IPS-15b (cell line): Measurements from ENCODE around the gene SIPA1L3.

Experiments used
- H3K27me3 ChIP-seq: one replicate; pipeline ENCODE4 v1.6.1; 2013; ENCODE audit warnings: low read length; ENCODE audit not compliant: control insufficient read depth, insufficient read depth
- H3K36me3 ChIP-seq: one replicate; pipeline ENCODE4 v1.6.1; 2013; ENCODE audit warnings: low read length; ENCODE audit not compliant: control insufficient read depth, insufficient read depth
- H3K4me1 ChIP-seq: one replicate; pipeline ENCODE4 v1.6.1; 2013; ENCODE audit warnings: mild to moderate bottlenecking, low read length; ENCODE audit not compliant: control insufficient read depth, insufficient read depth
- H3K4me3 ChIP-seq: one replicate; pipeline ENCODE4 v1.5.1; 2013; ENCODE audit warnings: low read depth, low read length
- H3K9ac ChIP-seq: one replicate; pipeline ENCODE4 v1.6.1; 2013; ENCODE audit warnings: low read depth, mild to moderate bottlenecking, low read length
- H3K9me3 ChIP-seq: one replicate; pipeline ENCODE4 v1.6.1; 2013; ENCODE audit warnings: mild to moderate bottlenecking, low read length; ENCODE audit not compliant: control insufficient read depth, insufficient read depth

The SIPA1L3 gene

GRCh38 chr19:37991841-37992248, 84.8 kb downstream of the SIPA1L3 start:
- Histone ChIP-seq H3K36me3 (no peaks in the 10 kb centered on the region), H3K4me3 (no peak overlapping the region), H3K9ac (peak overlapping the region; percentile 4), H3K9me3 (no peaks in the 10 kb centered on the region), H3K4me1 (peaks cover 18% of the 10 kb centered on the region), H3K27me3 (no peaks in the 10 kb centered on the region)

GRCh38 chr19:37992761-37993160, 85.8 kb downstream of the SIPA1L3 start:
- Histone ChIP-seq H3K27me3 (no peaks in the 10 kb centered on the region), H3K9ac (no peak overlapping the region), H3K4me3 (no peak overlapping the region), H3K9me3 (no peaks in the 10 kb centered on the region), H3K36me3 (no peaks in the 10 kb centered on the region), H3K4me1 (peaks cover 14% of the 10 kb centered on the region)

DNA sequence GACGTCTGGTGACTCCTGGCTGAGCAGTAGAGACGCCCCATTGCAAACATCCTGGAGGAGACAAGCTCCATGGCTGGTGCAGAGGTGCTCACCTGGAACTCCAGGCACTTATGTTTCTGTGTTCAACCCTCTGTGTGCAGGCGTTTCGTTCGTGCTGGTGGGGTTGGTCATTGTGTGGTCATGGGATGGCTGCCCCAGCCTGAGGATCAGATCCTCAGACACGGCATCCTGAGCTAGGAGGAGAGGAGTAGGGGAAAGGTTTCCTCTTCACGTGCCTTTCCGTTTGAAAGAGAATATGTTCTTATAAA, 87.8 kb downstream of the SIPA1L3 start:
- no peaks in the 10 kb centered on the region for H3K9me3 ChIP-seq
- no peak overlapping the region for H3K9ac ChIP-seq
- H3K27me3 ChIP-seq = no peaks in the 10 kb centered on the region
- no peaks in the 10 kb centered on the region for H3K36me3 ChIP-seq
- H3K4me3 ChIP-seq = no peak overlapping the region
- H3K4me1 ChIP-seq = peaks cover 8% of the 10 kb centered on the region

- Histone ChIP-seq H3K4me1 (peaks cover 4% of the 10 kb centered on the region), H3K9ac (no peak overlapping the region), H3K9me3 (no peaks in the 10 kb centered on the region), H3K4me3 (no peak overlapping the region), H3K27me3 (no peaks in the 10 kb centered on the region), H3K36me3 (no peaks in the 10 kb centered on the region)
Measured at GRCh38 chr19:37995346-37995745, 88.3 kb downstream of the SIPA1L3 start.

GRCh38 chr19:37997911-37998344, 90.9 kb downstream of the SIPA1L3 start:
- Histone ChIP-seq H3K4me1 (peaks cover under 1% of the 10 kb centered on the region), H3K4me3 (no peak overlapping the region), H3K9ac (no peak overlapping the region), H3K27me3 (no peaks in the 10 kb centered on the region), H3K9me3 (no peaks in the 10 kb centered on the region), H3K36me3 (no peaks in the 10 kb centered on the region)

- peaks cover 7% of the 10 kb centered on the region for H3K4me1 ChIP-seq
- no peaks in the 10 kb centered on the region for H3K27me3 ChIP-seq
- H3K4me3 ChIP-seq = no peak overlapping the region
- H3K9ac ChIP-seq = no peak overlapping the region
- no peaks in the 10 kb centered on the region for H3K9me3 ChIP-seq
- H3K36me3 ChIP-seq = no peaks in the 10 kb centered on the region
Measured at GRCh38 chr19:37998801-37999308, 91.8 kb downstream of the SIPA1L3 start.

GRCh38 chr19:37999309-38000213, 92.6 kb downstream of the SIPA1L3 start:
- no peaks in the 10 kb centered on the region for H3K9me3 ChIP-seq
- H3K27me3 ChIP-seq = no peaks in the 10 kb centered on the region
- H3K36me3 ChIP-seq = no peaks in the 10 kb centered on the region
- H3K4me1 ChIP-seq = peaks cover 11% of the 10 kb centered on the region
- H3K4me3 ChIP-seq = no peak overlapping the region
- H3K9ac ChIP-seq = no peak overlapping the region

DNA sequence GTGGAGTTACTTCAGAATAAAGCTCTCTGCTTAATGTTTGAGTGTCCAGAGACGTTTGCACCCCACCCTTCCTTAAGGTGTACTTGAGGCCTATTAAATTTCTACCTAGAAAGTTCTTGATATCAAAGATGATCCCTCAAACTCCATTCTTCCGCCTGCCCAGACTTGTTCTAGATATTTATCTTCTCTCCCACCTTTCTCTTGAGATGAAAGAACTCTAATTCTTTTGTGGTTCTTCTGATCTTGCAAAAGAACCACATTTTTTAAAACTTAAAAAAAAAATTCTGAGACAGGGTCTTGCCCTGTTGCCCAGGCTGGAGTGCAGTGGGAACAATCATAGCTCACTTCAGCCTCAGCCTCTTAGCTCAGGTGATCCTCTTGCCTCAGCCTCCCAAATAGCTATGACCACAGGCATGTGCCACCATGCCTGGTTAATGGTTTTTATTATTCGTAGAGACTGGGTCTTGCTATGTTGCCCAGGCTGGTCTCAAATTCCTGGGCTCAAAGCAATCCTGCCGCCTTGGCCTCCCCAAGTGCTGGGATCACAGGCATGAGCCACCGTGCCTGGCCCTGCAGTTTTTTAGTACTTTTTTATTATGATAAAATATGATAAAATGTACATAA, 94.3 kb downstream of the SIPA1L3 start:
- Histone ChIP-seq H3K4me1 (peaks cover 17% of the 10 kb centered on the region), H3K9me3 (no peaks in the 10 kb centered on the region), H3K9ac (no peak overlapping the region), H3K36me3 (no peaks in the 10 kb centered on the region), H3K27me3 (no peaks in the 10 kb centered on the region), H3K4me3 (no peak overlapping the region)

DNA sequence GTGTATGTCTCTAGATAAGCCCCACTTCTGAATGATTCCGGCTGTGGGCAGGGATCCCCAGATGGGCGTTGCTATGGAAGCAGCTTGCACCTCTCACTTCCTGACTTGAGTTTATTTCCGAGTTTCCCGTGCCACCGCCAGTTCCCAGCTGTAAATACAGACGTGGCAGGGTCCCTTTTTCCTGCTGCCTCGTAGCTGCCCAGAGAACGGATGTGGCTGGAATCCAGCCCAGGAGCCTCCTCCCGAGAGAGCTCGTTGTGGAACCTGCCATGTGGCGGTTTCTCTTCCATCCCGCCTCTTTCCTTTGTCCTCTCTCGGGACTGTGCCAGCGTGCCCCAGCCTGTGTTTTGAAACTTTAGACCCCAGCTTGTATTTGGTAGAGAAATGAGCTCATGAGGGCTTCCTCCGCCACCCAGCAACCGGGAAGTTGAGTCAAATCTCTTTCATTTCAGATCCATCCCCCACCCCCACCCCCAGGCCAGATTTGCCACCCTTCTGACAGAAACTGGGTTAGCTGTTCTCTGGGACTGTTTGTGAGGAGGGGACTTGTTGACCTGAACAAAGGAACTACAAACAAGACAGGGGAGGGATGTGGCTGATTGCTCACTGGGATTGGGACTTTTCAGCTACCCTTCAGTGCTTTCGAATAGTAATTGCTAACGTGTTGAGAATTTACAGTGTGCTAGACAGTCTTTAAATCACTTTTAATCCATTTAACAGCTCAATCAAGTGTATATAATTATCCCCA, 96.6 kb downstream of the SIPA1L3 start:
- Histone ChIP-seq H3K4me3 (peak overlapping the region; percentile 31), H3K4me1 (peaks cover 17% of the 10 kb centered on the region), H3K36me3 (no peaks in the 10 kb centered on the region), H3K9ac (peak overlapping the region; percentile 85), H3K27me3 (no peaks in the 10 kb centered on the region), H3K9me3 (no peaks in the 10 kb centered on the region)

DNA sequence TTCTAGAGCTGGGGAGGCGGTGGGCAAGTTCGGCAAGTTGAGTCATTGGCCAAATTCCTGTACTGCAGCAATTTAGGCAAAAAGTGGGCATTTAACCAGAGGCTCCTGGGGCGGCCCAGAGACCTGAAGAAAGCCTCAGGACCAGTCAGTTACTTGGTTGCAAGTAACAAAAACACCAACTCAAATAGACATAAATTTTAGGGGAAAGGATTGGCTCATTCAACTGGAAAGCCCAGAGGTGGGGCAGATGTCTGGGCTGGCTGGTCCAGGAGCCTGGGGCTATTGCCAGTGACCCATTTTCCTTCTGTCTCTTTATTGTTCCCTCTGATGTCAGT, 97.1 kb downstream of the SIPA1L3 start:
- no peaks in the 10 kb centered on the region for H3K36me3 ChIP-seq
- peak overlapping the region; percentile 31 for H3K4me3 ChIP-seq
- no peaks in the 10 kb centered on the region for H3K27me3 ChIP-seq
- H3K4me1 ChIP-seq = peaks cover 17% of the 10 kb centered on the region
- H3K9ac ChIP-seq = peak overlapping the region; percentile 29
- no peaks in the 10 kb centered on the region for H3K9me3 ChIP-seq

DNA sequence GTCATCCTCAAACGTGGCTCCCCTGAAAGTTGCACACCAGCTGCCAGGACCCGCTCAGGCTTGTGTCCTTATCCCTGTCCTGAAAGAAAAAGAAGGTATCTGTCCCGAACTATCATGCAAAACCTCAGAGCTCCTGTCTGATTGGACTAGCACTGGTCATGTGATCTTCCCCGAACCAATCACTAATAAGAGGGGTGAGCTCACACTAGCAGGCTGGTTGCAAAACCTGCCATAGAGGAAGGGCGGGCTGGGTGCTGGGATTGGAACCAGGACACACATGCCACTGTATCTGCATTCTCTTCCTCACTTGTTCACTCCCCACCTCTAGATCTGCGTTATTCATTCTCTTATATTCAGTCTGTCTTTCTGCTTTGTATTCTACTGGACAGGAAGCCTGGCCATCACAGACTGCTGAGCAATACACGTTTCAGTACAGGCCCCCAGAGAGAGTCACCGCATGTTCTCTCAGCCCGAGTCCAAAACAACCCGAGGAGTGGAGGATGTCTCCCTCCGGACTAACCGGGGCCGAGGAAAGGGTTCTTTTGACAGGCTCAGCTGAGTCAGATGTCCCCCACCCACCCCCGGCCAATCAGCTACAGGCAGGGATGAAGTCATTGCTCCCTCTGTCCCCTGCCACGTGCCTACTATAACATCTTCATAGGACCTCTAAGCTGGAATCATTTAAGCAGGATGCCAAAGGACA, 97.7 kb downstream of the SIPA1L3 start:
- Histone ChIP-seq H3K9ac (peak overlapping the region; percentile 29), H3K9me3 (no peaks in the 10 kb centered on the region), H3K4me1 (peaks cover 17% of the 10 kb centered on the region), H3K27me3 (no peaks in the 10 kb centered on the region), H3K4me3 (peak overlapping the region; percentile 31), H3K36me3 (no peaks in the 10 kb centered on the region)
